ENCODE measurements around the gene GSC2. TPM values are rescaled to one million over a fixed set of nuclear protein-coding genes. Genes with fewer than 3 reads are reported as not detected.
A peak's percentile ranks its signal among the peaks of the same experiment; 100 is the strongest.

GSC2 gene
- polyA plus RNA-seq, 3 donors = not detected

GRCh38 chr22:19169947-19170318 is 19.8 kb upstream of the GSC2 start:
- H3K36me3 Mint-ChIP-seq = peaks cover 0 to 4% of the 10 kb centered on the region in 2 donors
- no peak overlapping the region for H3K27ac Mint-ChIP-seq
- H3K27me3 Mint-ChIP-seq (ENCODE audit: low read depth in 3 of 3) = peaks cover 47 to 59% (median 54%) of the 10 kb centered on the region in 3 donors
- Histone ChIP-seq H3K27ac (ENCODE audit: low read depth in 1 of 2, low read length in 2 of 2) (no peak overlapping the region), H3K36me3 (replicated peaks in 1 of 2; ENCODE audit: control insufficient read depth in 1 of 2, insufficient read depth in 2 of 2, low read length in 2 of 2) (no peaks in the 10 kb centered on the region), H3K79me2 (ENCODE audit: insufficient read depth, low read length) (peaks cover 24% of the 10 kb centered on the region), H3K4me2 (replicated peaks; ENCODE audit: extremely low read depth, low read length, poor library complexity, severe bottlenecking) (no peak overlapping the region), H3K27me3 (ENCODE audit: control insufficient read depth in 2 of 2, insufficient read depth in 2 of 2, low read length in 2 of 2) (peaks cover 21 to 48% of the 10 kb centered on the region in 2 donors), H4K20me1 (ENCODE audit: insufficient read depth, low read length) (peaks cover 7% of the 10 kb centered on the region), H3K4me3 (replicated peaks in 1 of 3; ENCODE audit: low read depth in 2 of 3, low read length in 3 of 3) (no peak overlapping the region), H3K4me1 (ENCODE audit: control insufficient read depth in 1 of 2, insufficient read depth in 2 of 2, low read length in 2 of 2) (peaks cover 46 to 54% of the 10 kb centered on the region in 2 donors), H2AFZ (ENCODE audit: insufficient read depth, low read depth, low read length, poor library complexity, severe bottlenecking) (peak overlapping the region; percentile 66), H3K9ac (ENCODE audit: insufficient read depth, low read length, poor library complexity, severe bottlenecking) (no peak overlapping the region), H3K9me3 (replicated peaks in 1 of 2; ENCODE audit: control insufficient read depth in 1 of 2, insufficient read depth in 1 of 2, low read length in 2 of 2) (peaks cover 0 to 12% of the 10 kb centered on the region in 2 donors)
- H3K4me3 Mint-ChIP-seq = peak overlapping the region in 1 of 2 donors; percentile 98
- DNase-seq = no peak
- intact Hi-C loops (cut with micrococcal nuclease) = no loop called here
- no peak for TF ChIP-seq CTCF (IDR thresholded peaks at IDR 0.05)
- WGBS (ENCODE audit: insufficient coverage) = 66% methylated on average over 6 of the region's 7 CpGs
- peaks cover 47% of the 10 kb centered on the region for H3K4me1 Mint-ChIP-seq
- peaks cover 0 to 15% (median 6%) of the 10 kb centered on the region in 7 donors for H3K9me3 Mint-ChIP-seq

GRCh38 chr22:19169002-19169946 is 19.2 kb upstream of the GSC2 start:
- Histone ChIP-seq H3K4me2 (replicated peaks; ENCODE audit: extremely low read depth, low read length, poor library complexity, severe bottlenecking) (no peak overlapping the region), H3K9ac (ENCODE audit: insufficient read depth, low read length, poor library complexity, severe bottlenecking) (peak overlapping the region; percentile 37), H3K79me2 (ENCODE audit: insufficient read depth, low read length) (peaks cover 24% of the 10 kb centered on the region), H3K27me3 (ENCODE audit: control insufficient read depth in 2 of 2, insufficient read depth in 2 of 2, low read length in 2 of 2) (peaks cover 21 to 48% of the 10 kb centered on the region in 2 donors), H3K9me3 (replicated peaks in 1 of 2; ENCODE audit: control insufficient read depth in 1 of 2, insufficient read depth in 1 of 2, low read length in 2 of 2) (peaks cover 0 to 12% of the 10 kb centered on the region in 2 donors), H2AFZ (ENCODE audit: insufficient read depth, low read depth, low read length, poor library complexity, severe bottlenecking) (peak overlapping the region; percentile 66), H4K20me1 (ENCODE audit: insufficient read depth, low read length) (peaks cover under 1% of the 10 kb centered on the region), H3K27ac (ENCODE audit: low read depth in 1 of 2, low read length in 2 of 2) (no peak overlapping the region), H3K4me3 (replicated peaks in 1 of 3; ENCODE audit: low read depth in 2 of 3, low read length in 3 of 3) (no peak overlapping the region), H3K36me3 (replicated peaks in 1 of 2; ENCODE audit: control insufficient read depth in 1 of 2, insufficient read depth in 2 of 2, low read length in 2 of 2) (no peaks in the 10 kb centered on the region), H3K4me1 (ENCODE audit: control insufficient read depth in 1 of 2, insufficient read depth in 2 of 2, low read length in 2 of 2) (peaks cover 39 to 48% of the 10 kb centered on the region in 2 donors)
- no peak for DNase-seq
- H3K27me3 Mint-ChIP-seq (ENCODE audit: low read depth in 3 of 3) = peaks cover 47 to 64% (median 54%) of the 10 kb centered on the region in 3 donors
- TF ChIP-seq CTCF (IDR thresholded peaks at IDR 0.05) = no peak
- peaks cover 0 to 4% of the 10 kb centered on the region in 2 donors for H3K36me3 Mint-ChIP-seq
- peaks cover 40% of the 10 kb centered on the region for H3K4me1 Mint-ChIP-seq
- no peak overlapping the region for H3K27ac Mint-ChIP-seq
- peaks cover 0 to 18% (median 9%) of the 10 kb centered on the region in 7 donors for H3K9me3 Mint-ChIP-seq
- H3K4me3 Mint-ChIP-seq = peak overlapping the region; percentile 67 to 73
- intact Hi-C loops (cut with micrococcal nuclease) = no loop called here
- 6% methylated on average over 56 of the region's 58 CpGs for WGBS (ENCODE audit: insufficient coverage)
